DMS53 treated with DMSO at 0.1 percent for 48 hours (cell line): ENCODE results near the gene NDUFAF2.
A peak's percentile ranks its signal among the peaks of the same experiment; 100 is the strongest.
"Not testable (repeated sequence)": the region's sequence is repeated elsewhere in the genome, so short reads cannot be mapped to it uniquely, and the experiment has no call there.

Experiments
- DNase-seq: peaks from one replicate; lab custom pipeline; 2025; ENCODE audit not compliant: unreplicated experiment; lab: John Stamatoyannopoulos, UW

The NDUFAF2 gene

DNA sequence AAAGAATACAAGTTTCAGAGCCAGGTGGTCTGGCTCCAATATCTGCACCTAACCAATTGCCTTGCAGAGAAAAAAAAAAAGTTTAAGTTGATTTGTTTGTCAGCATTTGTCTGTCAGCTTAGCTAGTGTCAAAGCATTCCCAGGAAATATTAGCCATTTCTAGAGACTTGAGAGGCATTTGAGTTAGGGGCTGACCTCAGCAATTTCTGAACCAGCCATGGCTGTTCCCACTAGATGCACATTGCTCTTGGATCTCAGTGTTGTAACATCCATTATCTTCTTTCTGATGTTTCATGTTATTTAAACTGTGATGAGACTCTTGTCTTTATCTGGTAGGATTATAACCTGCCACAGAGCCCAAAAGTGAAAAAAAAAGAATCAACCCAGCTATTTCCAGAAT lies 102.3 kb downstream of the NDUFAF2 start:
- DNase-seq, result no peak

DNA sequence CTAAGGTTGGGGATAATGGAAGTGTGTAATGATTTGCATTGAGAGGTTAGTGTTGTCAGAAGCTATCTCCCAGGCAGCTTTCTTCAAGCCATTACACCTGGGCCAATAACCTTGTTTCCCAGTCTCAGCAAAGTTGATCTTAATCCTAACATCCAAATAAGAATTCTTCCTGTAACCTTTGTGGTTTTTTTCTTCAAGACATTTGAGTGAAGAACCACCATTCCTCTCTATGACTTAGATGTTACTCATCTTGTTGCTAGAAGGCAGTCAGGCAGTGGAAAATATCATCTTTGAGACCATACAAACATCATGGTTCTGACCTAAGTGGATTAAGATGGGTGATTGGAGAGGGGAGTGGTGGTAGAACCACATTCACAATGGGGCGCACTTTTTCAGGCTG lies 103.5 kb downstream of the NDUFAF2 start:
- no peak for DNase-seq

DNA sequence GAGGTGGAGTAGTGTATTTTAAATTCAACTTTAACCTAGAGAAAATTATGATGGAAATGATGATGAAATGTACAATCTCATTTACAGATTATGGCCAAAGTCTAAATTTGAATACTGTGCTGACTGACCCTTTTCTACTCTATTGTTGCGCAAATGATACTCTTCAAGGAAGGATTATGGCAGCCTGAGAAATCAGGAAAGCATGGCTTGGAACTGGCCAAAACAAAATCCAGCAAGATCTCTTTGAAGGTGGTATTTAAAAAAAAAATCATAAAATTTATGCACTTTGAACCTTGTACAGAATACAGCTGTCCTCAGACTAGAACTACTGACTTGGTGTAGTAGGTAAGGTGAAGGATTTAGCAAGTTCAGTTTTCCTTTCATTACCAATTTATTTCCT lies 105.3 kb downstream of the NDUFAF2 start:
- DNase-seq, result no peak

DNA sequence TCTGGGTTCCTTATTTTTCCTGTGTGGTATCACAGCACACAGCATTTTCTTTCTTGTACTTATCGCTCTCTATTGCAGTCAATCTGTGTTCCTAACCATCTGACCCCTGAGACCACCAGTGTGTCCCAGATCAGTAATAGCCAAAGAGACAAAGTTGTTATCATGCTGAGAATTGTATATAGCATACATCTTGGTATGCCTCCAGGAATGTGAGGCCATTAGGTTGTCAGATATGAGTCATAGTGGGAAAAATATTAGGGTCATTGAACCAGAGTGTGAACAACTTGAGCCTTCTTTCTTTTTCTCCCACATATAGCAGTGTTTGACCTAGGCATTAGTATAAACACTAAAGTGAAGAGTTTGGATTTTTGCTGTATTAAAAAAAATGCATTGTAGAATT lies 106.3 kb downstream of the NDUFAF2 start:
- no peak for DNase-seq

DNA sequence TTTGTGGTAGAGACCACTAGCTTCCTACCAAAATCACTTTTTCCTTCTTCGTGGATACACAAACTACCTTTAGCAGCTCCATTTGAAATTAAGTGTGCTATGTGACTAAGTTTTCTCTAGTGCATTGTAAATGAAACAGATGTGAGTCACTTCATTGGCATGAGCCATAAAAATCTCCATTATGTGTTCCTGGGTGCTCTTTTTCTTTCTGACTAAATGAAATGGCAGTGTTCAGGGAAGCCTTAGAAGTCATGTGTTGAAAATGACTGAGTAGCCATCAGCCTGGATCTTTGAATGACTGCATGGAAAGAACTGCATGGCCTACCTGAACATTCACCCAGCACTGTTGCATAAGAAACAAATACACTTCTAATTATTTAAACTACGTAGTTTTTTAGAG lies 107.9 kb downstream of the NDUFAF2 start:
- DNase-seq, result peak; percentile 36

DNA sequence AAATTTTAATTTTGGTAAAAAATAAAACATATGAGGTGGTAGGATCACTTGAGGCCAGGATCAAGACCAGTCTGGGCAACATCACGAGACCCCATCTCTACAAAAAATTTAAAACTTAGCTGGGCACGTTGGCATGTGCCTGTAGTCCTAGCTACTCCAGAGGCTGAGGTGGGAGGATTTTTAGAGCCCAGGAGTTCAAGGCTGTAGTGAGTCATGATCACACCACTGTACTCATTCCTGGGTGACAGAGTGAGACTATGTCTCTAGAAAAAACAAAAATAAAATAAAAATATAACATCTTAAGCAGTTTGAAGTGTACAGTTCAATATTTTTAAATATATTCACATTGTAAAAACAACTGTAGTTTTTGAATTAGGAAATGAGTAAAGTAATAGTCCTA lies 108.9 kb downstream of the NDUFAF2 start:
- DNase-seq, result no peak

DNA sequence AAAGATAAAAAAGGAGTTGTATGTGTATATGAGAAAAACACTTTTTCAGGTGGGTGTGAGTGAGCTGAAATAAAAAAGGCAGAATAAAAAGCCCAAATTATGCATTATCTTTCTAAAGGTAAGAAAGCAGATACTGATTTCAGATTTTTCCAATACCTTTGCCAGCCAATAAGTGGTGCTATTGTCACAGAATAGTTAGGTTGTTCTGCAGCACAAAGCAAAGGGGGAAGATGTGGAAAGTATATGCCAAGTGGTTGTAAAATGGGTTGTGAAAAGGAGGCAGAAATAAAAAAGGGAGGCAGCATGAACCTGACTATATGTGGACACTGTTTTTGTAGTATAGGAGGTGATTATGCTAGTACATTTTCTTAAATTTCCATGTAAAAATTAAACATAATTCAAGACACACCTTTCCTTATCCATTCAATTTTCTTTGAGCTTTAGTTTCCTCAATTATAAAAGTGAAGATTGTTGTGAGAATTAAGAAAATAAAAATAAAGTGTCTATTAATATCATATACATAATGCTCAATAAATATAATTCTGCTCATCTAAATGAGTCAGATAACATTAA lies 110.5 kb downstream of the NDUFAF2 start:
- DNase-seq, result peak; percentile 60

DNA sequence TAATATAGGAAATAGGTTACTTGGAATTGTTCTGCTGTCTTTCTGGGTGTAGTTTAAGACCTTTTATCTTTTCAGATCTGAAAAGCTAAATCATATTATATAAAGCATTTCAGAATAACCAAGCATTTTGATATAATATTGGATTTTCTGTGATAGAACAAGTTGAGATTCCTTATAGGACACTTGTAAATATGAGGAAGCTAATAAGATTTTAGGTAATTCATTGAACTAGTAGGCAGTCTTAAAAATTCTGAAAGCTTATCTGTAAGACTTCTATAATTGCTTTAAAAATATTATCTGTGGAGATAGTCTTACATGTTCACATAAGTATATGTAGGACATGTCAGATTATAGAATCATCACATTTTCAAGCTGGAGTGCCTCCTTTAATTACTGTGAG lies 114.5 kb downstream of the NDUFAF2 start:
- DNase-seq, result no peak

DNA sequence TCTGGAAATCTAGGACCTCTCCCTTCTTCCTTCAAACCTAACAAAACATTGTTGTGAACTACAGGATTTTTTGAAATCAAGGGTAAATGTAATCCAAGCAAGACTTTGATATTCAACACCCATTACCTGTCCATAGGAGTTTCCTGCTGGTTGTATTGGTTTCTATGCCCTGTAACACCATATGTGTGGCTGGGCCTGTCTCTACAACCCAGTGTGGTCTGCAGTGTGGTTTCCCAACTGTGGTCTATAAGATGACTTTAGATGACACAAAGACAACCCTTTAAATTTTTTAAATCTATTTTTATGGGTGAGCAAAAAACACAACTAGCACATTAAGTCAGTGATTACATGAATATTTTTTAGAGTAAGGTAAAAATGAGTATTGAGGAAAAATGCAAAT lies 124.1 kb downstream of the NDUFAF2 start:
- DNase-seq, result no peak

DNA sequence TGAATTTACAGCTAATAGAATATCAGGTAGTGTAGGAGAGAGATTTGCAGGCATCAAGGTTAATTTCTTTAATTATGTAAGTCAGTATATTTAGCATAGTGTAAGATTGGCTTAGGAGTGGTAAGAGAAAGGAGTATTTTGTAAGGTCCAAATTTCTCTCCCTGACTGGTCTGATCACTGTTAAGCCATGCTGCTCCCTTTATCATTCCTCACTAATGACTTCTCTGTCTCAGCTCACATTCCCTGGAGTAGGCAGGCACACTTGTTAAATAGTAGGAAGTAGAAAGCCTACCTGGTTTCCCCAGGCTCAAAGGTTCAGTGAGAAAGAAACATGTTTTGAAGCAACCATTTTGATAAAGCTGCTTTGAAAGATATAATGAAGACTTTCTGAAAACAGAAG lies 126.5 kb downstream of the NDUFAF2 start:
- no peak for DNase-seq

DNA sequence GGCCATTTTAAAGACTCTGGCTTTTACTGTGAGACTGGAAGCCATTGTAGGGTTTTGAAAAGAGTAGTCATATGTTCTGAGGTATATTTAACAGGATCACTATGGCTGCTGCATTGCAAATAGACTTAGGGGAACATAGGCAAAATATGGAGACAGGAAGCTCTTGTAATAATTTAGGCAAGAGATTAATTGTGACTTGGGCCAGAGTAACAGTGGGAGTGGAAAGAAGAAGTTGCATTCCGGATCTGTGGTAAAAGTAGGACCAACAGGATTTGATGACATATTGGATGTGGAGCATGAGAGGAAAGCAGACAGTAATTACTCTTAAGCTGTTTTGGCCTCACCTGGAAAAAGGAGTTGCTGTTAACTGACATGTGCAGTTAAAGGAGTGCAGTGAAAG lies 131.6 kb downstream of the NDUFAF2 start:
- no peak for DNase-seq

DNA sequence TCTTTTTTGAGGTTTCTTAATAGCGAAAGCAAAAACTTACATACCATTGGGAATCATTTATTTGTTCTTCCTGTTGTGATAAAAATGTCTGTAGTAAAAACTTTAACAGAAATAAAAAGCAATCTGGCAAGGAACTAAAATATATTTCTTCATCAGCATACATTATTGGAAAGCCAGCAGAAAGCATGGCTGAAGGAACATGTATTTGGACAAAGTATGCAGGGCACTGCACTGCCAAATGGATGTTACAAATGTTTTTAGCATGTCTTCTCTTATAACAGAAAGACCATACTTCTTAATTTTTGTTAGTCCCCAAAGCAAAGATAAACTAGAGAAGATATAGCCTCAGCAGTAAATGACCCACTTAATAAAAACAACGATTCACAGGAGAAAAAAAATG lies 136.7 kb downstream of the NDUFAF2 start:
- no peak for DNase-seq

DNA sequence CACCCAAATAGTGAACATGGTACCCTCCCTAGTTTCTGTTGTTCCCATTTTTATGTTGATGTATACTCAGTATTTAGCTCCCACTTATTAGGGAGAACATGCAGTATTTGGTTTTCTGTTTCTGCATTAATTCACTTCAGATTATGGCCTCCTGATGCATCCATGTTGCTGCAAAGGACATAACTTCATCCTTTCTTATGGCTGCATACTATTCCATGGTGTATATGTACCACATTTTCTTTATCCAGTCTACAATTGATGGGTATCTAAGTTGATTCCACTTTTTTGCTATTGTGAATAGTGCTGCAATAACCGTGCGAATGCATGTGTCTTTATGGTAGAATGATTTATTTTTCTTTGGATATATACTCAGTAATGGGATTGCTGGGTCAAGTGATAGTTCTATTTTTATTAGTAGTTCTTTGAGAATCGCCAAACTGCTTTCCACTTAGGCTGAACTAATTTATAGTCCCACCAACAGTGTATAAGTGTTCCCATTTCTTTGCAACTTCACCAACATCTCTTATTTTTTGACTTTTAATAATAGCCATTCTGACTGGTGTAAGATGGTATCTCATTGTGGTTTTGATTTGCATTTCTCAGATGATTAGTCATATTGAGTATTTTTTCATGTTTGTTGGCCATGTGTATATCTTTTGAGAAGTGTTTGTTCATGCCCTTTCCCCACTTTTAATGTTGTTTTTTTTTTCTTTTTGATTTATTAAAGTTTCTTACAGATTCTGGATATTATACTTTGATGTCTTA lies 137.7 kb downstream of the NDUFAF2 start:
- no peak for DNase-seq

DNA sequence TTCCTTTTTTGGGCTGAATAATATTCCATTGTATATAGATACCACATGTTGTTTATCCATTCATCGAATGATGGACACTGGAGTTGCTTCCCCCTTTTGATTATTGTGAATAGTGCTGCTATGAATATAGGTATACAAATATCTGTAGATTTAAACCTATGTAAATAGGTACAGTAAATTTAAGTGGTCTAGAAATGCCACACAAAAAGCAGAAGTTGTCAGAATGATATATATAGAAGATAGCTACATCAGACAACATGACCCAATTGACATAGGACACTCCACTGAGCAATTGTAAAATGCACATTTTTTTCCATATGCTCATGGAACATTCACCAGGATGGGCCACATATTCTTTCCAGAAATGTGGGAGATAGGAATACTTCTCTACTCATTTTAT lies 139.7 kb downstream of the NDUFAF2 start:
- DNase-seq, result no peak

DNA sequence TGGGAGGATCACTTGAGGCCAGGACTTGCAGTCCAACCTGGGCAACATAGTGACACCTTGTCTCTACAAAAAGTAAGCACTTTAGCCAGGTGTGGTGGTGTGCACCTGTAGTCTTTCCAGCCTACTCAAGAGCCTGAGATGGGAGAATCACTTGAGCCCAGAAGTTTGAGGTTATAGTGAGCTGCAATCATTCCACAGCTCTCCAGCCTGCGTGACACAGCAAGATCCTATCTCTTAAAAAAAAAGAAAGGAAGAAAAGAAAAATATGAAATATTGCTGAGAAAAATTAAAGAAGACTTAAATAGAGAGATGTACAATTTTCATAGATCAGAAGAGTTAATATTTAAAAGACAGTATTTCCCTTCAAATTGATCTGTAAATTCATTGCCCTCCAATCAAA lies 140.9 kb downstream of the NDUFAF2 start:
- no peak for DNase-seq

DNA sequence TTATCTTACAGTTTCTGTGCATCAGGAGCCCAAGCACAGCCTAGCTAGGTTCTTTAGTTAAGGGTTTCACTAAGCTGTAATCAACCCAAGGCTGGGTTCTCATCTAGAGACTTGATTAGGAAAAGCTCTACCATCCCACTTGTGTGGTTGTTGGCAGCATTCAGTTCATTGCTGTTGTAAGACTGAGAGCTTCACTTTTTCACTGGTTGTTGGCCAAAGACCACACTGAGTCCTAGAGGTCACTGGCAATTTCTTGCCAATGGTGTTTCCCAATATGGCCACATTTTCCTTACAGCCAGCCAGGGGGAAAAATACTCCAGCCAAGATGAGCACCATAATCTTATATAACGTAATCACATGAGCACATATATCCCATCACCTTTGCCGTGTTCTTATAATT lies 142.9 kb downstream of the NDUFAF2 start:
- no peak for DNase-seq

DNA sequence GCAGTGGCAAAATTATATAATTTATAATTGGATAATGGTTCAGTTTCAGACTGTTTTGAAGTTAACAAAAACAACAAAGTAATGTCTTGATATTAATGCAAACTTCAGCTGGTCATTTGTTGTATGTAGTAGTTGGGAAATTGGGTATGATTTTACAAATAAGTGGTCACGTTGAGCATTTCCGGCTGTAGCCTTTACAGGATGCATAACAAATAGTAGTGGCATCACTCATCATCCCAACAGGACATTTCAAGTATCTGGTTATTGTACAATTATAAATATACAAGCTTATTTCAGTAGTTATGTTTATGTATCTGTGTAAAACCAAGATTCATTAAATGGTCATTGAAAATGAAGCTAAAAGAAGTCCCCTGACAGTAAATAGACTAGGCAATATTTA lies 144.3 kb downstream of the NDUFAF2 start:
- DNase-seq, result no peak

DNA sequence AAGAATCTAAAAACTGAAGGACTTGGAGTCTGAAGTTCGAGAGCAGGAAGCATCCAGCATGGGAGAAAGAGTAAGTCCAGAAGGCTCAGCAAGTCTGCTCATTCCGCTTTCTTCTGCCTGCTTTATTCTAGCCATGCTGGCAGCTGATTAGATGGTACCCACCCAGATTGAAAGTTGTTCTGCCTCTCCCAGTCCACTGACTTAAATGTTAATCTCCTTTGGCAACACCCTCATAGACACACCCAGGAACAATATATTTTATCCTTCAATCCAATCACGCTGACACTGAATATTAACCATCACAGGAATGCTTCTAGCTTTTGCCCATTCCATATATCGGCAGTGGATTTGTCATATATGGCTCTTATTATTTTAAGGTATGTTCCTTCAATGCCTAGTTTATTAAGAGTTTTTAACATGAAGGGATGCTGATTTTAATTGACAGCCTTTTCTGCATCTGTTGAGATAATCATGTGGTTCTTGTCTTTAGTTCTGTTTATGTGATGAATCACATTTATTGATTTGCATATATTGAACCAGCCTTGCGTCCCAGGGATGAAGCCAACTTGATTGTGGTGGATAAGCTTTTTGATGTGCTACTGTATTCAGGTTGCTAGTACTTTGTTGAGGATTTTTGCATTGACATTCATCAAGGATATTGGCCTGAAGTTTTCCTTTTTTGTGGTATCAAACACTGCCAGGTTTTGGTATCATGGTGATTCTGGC lies 148.2 kb downstream of the NDUFAF2 start:
- DNase-seq, result not testable (repeated sequence)

DNA sequence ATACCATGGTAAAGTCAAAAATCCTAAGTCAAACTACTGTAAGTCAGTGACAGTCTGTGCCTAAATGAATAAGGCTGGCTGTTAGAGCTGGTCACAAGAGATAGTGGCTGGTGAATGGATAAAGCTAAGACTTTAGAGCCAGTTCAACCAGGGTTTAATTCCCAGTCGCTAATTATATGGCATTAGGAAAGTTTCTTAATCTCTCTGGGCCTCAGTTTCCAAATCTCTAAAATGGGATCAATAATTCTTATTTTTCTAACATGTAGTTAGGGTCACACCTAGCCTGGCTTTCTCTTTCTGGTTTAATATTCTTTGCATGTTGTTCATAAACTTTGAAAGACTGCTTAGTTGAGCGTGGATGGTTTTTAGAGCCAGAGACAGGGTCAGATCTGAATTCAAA lies 152.5 kb downstream of the NDUFAF2 start:
- DNase-seq, result no peak

DNA sequence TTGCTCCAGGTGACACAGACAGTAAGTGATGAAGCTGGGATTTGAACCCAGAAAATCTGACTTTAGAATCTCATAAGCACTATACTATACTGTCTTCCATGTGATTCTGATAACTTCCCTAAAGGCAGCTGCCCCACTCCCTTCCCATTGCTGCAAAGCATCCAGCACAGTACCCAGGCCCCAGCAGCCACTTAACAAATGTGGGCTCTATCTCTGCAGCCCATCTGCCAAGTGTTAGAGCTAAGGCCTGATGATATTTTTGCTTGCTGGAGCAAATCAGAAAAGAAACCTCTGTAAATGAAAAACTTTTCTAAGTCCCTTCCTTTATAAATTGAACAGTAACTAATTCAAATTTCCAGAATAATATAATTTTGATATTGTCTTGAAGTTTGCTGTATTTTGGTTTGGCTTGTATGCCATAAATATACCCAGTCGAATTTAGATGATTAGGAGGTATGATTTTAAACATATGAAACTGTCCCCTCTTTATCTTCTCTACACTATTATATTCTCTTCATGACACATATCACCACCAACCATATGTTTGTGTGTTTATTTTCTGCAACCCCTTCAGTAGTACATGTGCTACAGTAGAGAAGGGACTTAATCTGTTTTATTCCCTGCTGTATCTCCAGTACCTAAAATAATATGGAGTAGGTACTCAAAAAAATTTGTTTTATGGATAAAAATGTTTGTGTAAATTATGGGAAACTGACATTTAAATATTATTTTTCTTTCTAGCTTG lies 153.4 kb downstream of the NDUFAF2 start:
- DNase-seq, result no peak

DNA sequence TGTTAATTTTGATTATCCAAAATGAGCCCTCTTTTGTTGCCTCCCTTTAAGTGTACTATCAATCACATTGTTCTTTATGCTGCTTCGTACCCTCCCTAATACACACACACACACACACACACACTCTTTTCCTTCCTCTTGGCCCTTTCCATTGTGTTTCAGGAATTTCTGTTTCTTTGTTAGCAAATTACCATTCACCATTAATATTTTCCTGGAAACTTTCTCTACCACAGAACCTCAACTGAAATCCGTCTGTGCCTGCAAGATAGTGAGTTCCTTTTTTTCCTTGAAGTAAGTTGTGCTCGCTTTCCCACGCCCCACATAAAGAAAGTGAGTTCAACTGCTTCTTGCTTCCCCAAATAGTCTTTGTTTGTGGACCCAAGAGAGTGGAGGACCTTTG lies 155.4 kb downstream of the NDUFAF2 start:
- no peak for DNase-seq

DNA sequence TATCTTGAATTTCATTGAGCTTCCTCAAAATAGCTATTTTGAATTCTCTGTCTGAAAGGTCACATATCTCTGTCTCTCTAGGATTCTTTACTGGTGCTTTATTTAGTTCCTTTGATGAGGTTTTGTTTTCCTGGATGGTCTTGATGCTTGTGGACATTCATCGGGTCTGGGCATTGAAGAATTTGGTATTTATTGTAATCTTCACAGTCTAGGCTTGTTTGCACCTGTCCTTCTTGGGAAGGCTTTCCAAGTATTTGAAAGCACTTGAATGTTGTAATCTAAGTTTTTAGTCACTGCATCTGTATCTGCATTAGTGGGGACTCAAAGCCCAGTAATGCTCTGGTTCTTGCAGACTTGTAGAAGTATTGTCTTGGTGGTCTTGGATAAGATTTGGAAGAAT lies 169.4 kb downstream of the NDUFAF2 start:
- no peak for DNase-seq
